K562 (cell line): ENCODE results near the gene ARMC9. TPM values are rescaled to one million over a fixed set of nuclear protein-coding genes. Genes with fewer than 3 reads are reported as not detected.

Experiments used
- ATAC-seq: fragments of 200-7000 bp; cut with Tn5 transposase; 3 replicates; pipeline ENCODE4 v1.9.1; 2020; ENCODE audit warnings: moderate library complexity
- BruUV-seq: library from RNA; stranded (reverse); fragments of 400-500 nt; replicated peaks from 2 replicates; lab custom pipeline; 2021; lab: Mats Ljungman, UMichigan
- CTCF ChIA-PET: fragments of 300-600 bp; formaldehyde crosslinking; extraction: SDS; loops from one replicate; lab custom pipeline; 2021; ENCODE audit warnings: low intra/inter-chr PET ratio; lab: Yijun Ruan, JAX
- POLR2A ChIA-PET: fragments of 300-600, 350-650 bp; sonication (Branson Sonifier 250); formaldehyde crosslinking; extraction: SDS; loops from one replicate; lab custom pipeline; 2021; ENCODE audit warnings: antibody characterized with exemption, inconsistent platforms; lab: Yijun Ruan, JAX
- DNase-seq, 4 experiments: peaks; one replicate each; pipeline versions ENCODE4 v3.0.0 to v3.0.0-alpha.2; 2011 to 2018; ENCODE audit warnings: low spot score in 3 of 4, mixed read lengths in 3 of 4; ENCODE audit errors: extremely low read depth in 1 of 4
- FAIRE-seq: peaks from 2 replicates; lab custom pipeline; 2011; peaks lifted over from hg19 to GRCh38; lab: Jason Lieb, UNC
- H2AFZ ChIP-seq: 2 replicates; pipeline ENCODE4 v1.6.0; 2011; ENCODE audit warnings: low read depth, low read length, control low read depth, inconsistent platforms
- H3K27ac ChIP-seq: fragments of 200-600 bp; 3 replicates; pipeline ENCODE4 v1.8.0; 2011; ENCODE audit warnings: low read depth, mild to moderate bottlenecking, control low read depth, inconsistent platforms, low read length, moderate library complexity, mixed read lengths; ENCODE audit errors: extremely low read depth
- H3K27me3 ChIP-seq, 2 experiments: fragments of 300-600 bp in 1 of 2; 2 replicates in 1 of 2; 3 replicates in 1 of 2; pipeline versions ENCODE4 v1.6.0 to v1.8.0; 2011; ENCODE audit warnings: inconsistent platforms in 2 of 2, low read length in 2 of 2, mild to moderate bottlenecking in 1 of 2, mixed read lengths in 1 of 2, moderate library complexity in 1 of 2; ENCODE audit not compliant: control insufficient read depth in 2 of 2, insufficient read depth in 2 of 2
- H3K36me3 ChIP-seq: fragments of 300-600 bp; 3 replicates; pipeline ENCODE4 v1.8.0; 2011; ENCODE audit warnings: mild to moderate bottlenecking, low read length, inconsistent platforms; ENCODE audit not compliant: control insufficient read depth, insufficient read depth
- H3K4me1 ChIP-seq, 2 experiments: fragments of 200-600 bp in 1 of 2; replicated peaks in 1 of 2; 2 replicates in 1 of 2; 3 replicates in 1 of 2; pipeline versions ENCODE4 v1.5.1 to v1.8.0; 2011; ENCODE audit warnings: inconsistent platforms in 2 of 2, low read length in 2 of 2, mild to moderate bottlenecking in 1 of 2, mixed read lengths in 1 of 2, moderate library complexity in 1 of 2; ENCODE audit not compliant: control insufficient read depth in 2 of 2, insufficient read depth in 2 of 2
- H3K4me2 ChIP-seq: 2 replicates; pipeline ENCODE4 v1.6.1; 2011; ENCODE audit warnings: low read length, control low read depth, inconsistent platforms, mixed read lengths; ENCODE audit not compliant: insufficient read depth
- H3K4me3 ChIP-seq: fragments of 200-600 bp; sonication (generic), shearing (Covaris generic); 2 replicates; pipeline ENCODE4 v1.5.1; 2016; ENCODE audit warnings: control low read depth, inconsistent platforms
- H3K79me2 ChIP-seq: fragments of 200-600 bp; 3 replicates; pipeline ENCODE4 v1.8.0; 2011; ENCODE audit warnings: low read length, inconsistent platforms; ENCODE audit not compliant: control insufficient read depth, insufficient read depth
- H3K9ac ChIP-seq, 2 experiments: 2 replicates each; pipeline versions ENCODE4 v1.6.0 to v1.6.1; 2011; ENCODE audit warnings: low read depth in 2 of 2, low read length in 2 of 2, control low read depth in 1 of 2, inconsistent platforms in 1 of 2, mild to moderate bottlenecking in 1 of 2, mixed read lengths in 1 of 2; ENCODE audit not compliant: insufficient read depth in 1 of 2
- H3K9me1 ChIP-seq: one replicate; pipeline ENCODE4 v1.6.0; 2011; ENCODE audit warnings: inconsistent platforms, mild to moderate bottlenecking, low read length, moderate library complexity; ENCODE audit not compliant: control insufficient read depth, insufficient read depth
- H3K9me3 ChIP-seq: replicated peaks from 2 replicates; pipeline ENCODE4 v1.5.1; 2011; ENCODE audit warnings: low read depth, low read length, inconsistent platforms; ENCODE audit not compliant: control insufficient read depth, insufficient read depth
- H4K20me1 ChIP-seq: replicated peaks from 2 replicates; pipeline ENCODE4 v1.6.1; 2011; ENCODE audit warnings: low read length, inconsistent platforms, mixed read lengths; ENCODE audit not compliant: control insufficient read depth, insufficient read depth
- CBX3 ChIP-seq, 2 experiments: IDR thresholded peaks; 1 replicate in 1 of 2; 2 replicates in 1 of 2; pipeline ENCODE4 v1.6.1; 2012; ENCODE audit warnings: inconsistent platforms in 2 of 2, low read length in 2 of 2, borderline replicate concordance in 1 of 2, control low read depth in 1 of 2
- CEBPB ChIP-seq: fragments of 450-650 bp; IDR thresholded peaks from 2 replicates; pipeline ENCODE4 v1.6.1; 2016; ENCODE audit warnings: missing genetic modification characterization, missing compliant biosample characterization
- CTBP1 ChIP-seq: fragments of 450-650 bp; IDR thresholded peaks from 2 replicates; pipeline ENCODE4 v1.6.1; 2016; ENCODE audit warnings: borderline replicate concordance
- DMBX1 ChIP-seq: fragments of 250-450 bp; sonication (Bioruptor Pico); IDR thresholded peaks from 2 replicates; pipeline ENCODE4 v1.8.0; 2022; ENCODE audit warnings: inconsistent platforms, mild to moderate bottlenecking, moderate library complexity, borderline replicate concordance
- ELF2 ChIP-seq: fragments of 250-450 bp; sonication (Bioruptor Pico); IDR thresholded peaks from 2 replicates; pipeline ENCODE4 v1.5.0; 2021; ENCODE audit warnings: mild to moderate bottlenecking
- ETV1 ChIP-seq: fragments of 450-650 bp; conservative IDR thresholded peaks from 2 replicates; pipeline ENCODE4 v1.6.1; 2016; ENCODE audit warnings: missing genetic modification characterization, control low read depth, low read depth, missing compliant biosample characterization
- IRF9 ChIP-seq: fragments of 450-650 bp; IDR thresholded peaks from 2 replicates; pipeline ENCODE4 v1.6.1; 2016; ENCODE audit warnings: missing biosample characterization, missing genetic modification characterization
- KAT8 ChIP-seq: fragments of 450-650 bp; IDR thresholded peaks from 2 replicates; pipeline ENCODE4 v1.6.1; 2016; ENCODE audit warnings: low read depth, mild to moderate bottlenecking
- KDM1A ChIP-seq, 2 experiments: fragments of 450-650 bp; IDR thresholded peaks; 2 replicates each; pipeline ENCODE4 v1.6.1; 2016; ENCODE audit warnings: mild to moderate bottlenecking in 2 of 2
- MCM2 ChIP-seq: fragments of 450-650 bp; IDR thresholded peaks from 2 replicates; pipeline ENCODE4 v1.6.1; 2017; ENCODE audit warnings: low read depth, mild to moderate bottlenecking
- RBM25 ChIP-seq: fragments of 200-400 bp; formaldehyde crosslinking; IDR thresholded peaks from 2 replicates; pipeline ENCODE4 v1.6.1; 2018; ENCODE audit warnings: low read length, low read depth, moderate library complexity; ENCODE audit not compliant: severe bottlenecking
- SRSF3 ChIP-seq: fragments of 200-400 bp; formaldehyde crosslinking; IDR thresholded peaks from 2 replicates; pipeline ENCODE4 v1.6.1; 2016; ENCODE audit warnings: mild to moderate bottlenecking, low read length, moderate library complexity; ENCODE audit not compliant: insufficient read depth
- TAF9B ChIP-seq: fragments of 450-650 bp; IDR thresholded peaks from 2 replicates; pipeline ENCODE4 v1.6.1; 2018; ENCODE audit warnings: mild to moderate bottlenecking; ENCODE audit not compliant: partially characterized antibody
- U2AF1 ChIP-seq: fragments of 200-400 bp; formaldehyde crosslinking; optimal IDR thresholded peaks from 2 replicates; pipeline ENCODE3; 2017; ENCODE audit warnings: mild to moderate bottlenecking, low read depth, low read length, moderate library complexity
- YY1 ChIP-seq, 3 experiments: IDR thresholded peaks; 2 replicates each; pipeline ENCODE4 v1.6.1; 2011; ENCODE audit warnings: low read length in 2 of 3, mild to moderate bottlenecking in 2 of 3, moderate library complexity in 2 of 3, borderline replicate concordance in 1 of 3, control low read depth in 1 of 3, low read depth in 1 of 3; ENCODE audit not compliant: insufficient read depth in 3 of 3, insufficient replicate concordance in 2 of 3, control insufficient read depth in 1 of 3, insufficient read length in 1 of 3; ENCODE audit errors: extremely low read depth in 1 of 3
- ZEB2 ChIP-seq: fragments of 450-650 bp; IDR thresholded peaks from 2 replicates; pipeline ENCODE4 v1.6.1; 2016
- ZFP30 ChIP-seq: fragments of 250-450 bp; sonication (Bioruptor Pico); IDR thresholded peaks from 2 replicates; pipeline ENCODE4 v1.8.0; 2022; ENCODE audit warnings: moderate library complexity, mild to moderate bottlenecking, inconsistent platforms, borderline replicate concordance
- ZNF184 ChIP-seq: sonication (generic); formaldehyde crosslinking; IDR thresholded peaks from 2 replicates; pipeline ENCODE4 v1.5.0; 2020; ENCODE audit warnings: missing genetic modification reagents
- ZNF24 ChIP-seq: fragments of 450-650 bp; IDR thresholded peaks from 2 replicates; pipeline ENCODE4 v1.6.1; 2016
- WGBS: fragments of 100-300 bp; shearing (Covaris generic); methylation state at CpG from one replicate; pipeline ENCODE4 v1.1.6; 2016; ENCODE audit warnings: low coverage, mixed read lengths; ENCODE audit not compliant: insufficient coverage; ENCODE audit errors: missing lambda C conversion rate; 5-methylcytosine and 5-hydroxymethylcytosine counted together
- in situ Hi-C: fragments of 300-500 bp; cut with MboI; formaldehyde crosslinking; loops from 4 replicates; pipeline ENCODE4 v1.15.0; 2018; ENCODE audit warnings: inconsistent platforms, mixed read lengths
- intact Hi-C: fragments of 100-400 bp; cut with micrococcal nuclease; formaldehyde crosslinking; loops from 2 replicates; pipeline ENCODE4 v1.14.2; 2022
- polyA plus RNA-seq, 8 experiments: library from polyadenylated mRNA; depleted of rRNA in 4 of 8; stranded (reverse) in 5 of 8; unstranded in 3 of 8; fragments of >200 nt; fragmentation: Nextera tagmentation in 2 of 8; fragmentation: Illumina TruSeq in 1 of 8; extraction: Ambion mirVana in 2 of 8; extraction: Trizol in 1 of 8; gene quantifications; 2 replicates each; pipeline versions ENCODE4 v1.2.1 to v1.2.3, GENCODE V29; 2011 to 2014; ENCODE audit warnings: inconsistent platforms in 1 of 8, missing spikeins in 1 of 8
- total RNA-seq, 7 experiments: library from RNA; depleted of rRNA in 6 of 7; stranded (reverse); fragments of >200 nt in 6 of 7; fragmentation: Illumina TruSeq in 2 of 7; extraction: Trizol in 2 of 7; gene quantifications; 2 replicates each; pipeline versions ENCODE4 v1.2.1 to v1.2.3, GENCODE V29; 2011 to 2021; ENCODE audit warnings: low replicate concordance in 1 of 7

The ARMC9 gene
- total and polyA plus RNA-seq, 9 of the 15 experiments (the other 6 are each of a cell fraction or from before 2014, with no cell fraction given): 0.36 to 2.3 (median 1.1) TPM

DNA sequence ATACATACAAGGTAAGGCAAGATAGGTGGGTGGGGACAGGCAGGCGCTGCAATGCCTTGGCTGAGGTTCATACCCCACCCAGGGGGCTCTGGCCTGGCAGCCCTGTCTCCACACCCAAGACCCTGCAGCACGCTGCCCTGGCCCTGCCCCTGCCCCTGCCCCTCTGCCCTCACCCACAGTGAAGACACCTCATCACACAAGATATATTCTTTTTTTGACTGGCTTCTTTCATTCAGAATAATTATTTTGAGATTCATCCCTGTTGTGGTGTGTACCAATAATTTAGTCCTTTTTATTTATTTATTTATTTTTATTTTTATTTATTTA lies 185.6 kb downstream of the ARMC9 start:
- no TSS peak for BruUV-seq
- POLR2A ChIA-PET: interaction anchor here (0.7 kb wide), 1 partner anchor 1062 kb away, joined by 3 read pairs; no protein-coding TSS in a partner anchor
- H3K9me3 ChIP-seq: 0 out of 2 replicates have a peak, but pooled peaks cover 1% of the 10 kb centered on the region

GRCh38 chr2:231384970-231385369 lies 186.5 kb downstream of the ARMC9 start:
- no peak for FAIRE-seq
- no peak overlapping the region for H3K27ac ChIP-seq
- H3K9me1 ChIP-seq: no peaks in the 10 kb centered on the region
- no TSS peak for BruUV-seq
- H2AFZ ChIP-seq: no peak overlapping the region
- WGBS: 8% methylated on average over 2 of the region's 2 CpGs
- no peaks in the 10 kb centered on the region for H3K79me2 ChIP-seq
- intact Hi-C loops: no loop called here
- TF ChIP-seq ZNF24 (no peak), KAT8 (no peak), IRF9 (tag) (no peak), ZNF184 (CRISPR knock-in tag) (peak; percentile 93), YY1 (IDR thresholded peaks at IDR 0.05; ENCODE audit: borderline replicate concordance in 1 of 3, control insufficient read depth in 1 of 3, extremely low read depth in 1 of 3, insufficient read depth in 3 of 3, insufficient read length in 1 of 3, insufficient replicate concordance in 2 of 3, low read depth in 1 of 3, low read length in 2 of 3) (no peak), CBX3 (IDR thresholded peaks at IDR 0.05; ENCODE audit: borderline replicate concordance in 1 of 2, low read length in 2 of 2) (0 out of 3 replicates have a peak, but pooled peaks of 1 of the 2 experiments have one; percentile 30), TAF9B (no peak), RBM25 (peak; percentile 90)
- H3K4me1 ChIP-seq: peaks cover 0 to 5% of the 10 kb centered on the region in 2 experiments; a peak in 1 of 5 replicates
- H3K4me2 ChIP-seq: no peak overlapping the region
- no peak for DNase-seq
- H3K9ac ChIP-seq: no peak overlapping the region
- H3K36me3 ChIP-seq: no peaks in the 10 kb centered on the region
- H3K27me3 ChIP-seq: peaks cover 0 to 33% of the 10 kb centered on the region in 2 experiments; a peak in 2 of 5 replicates
- ChIA-PET POLR2A (no interaction called here), CTCF (no interaction called here)
- no peak overlapping the region for H3K4me3 ChIP-seq
- in situ Hi-C loops: no loop called here
- no peak for ATAC-seq
- H4K20me1 ChIP-seq: no peaks in the 10 kb centered on the region
- 0 out of 2 replicates have a peak, but pooled peaks cover 1% of the 10 kb centered on the region for H3K9me3 ChIP-seq

More for the DNA sequence above, 185.6 kb downstream of the ARMC9 start:
- Histone ChIP-seq H3K27ac (no peak overlapping the region), H3K4me3 (no peak overlapping the region), H3K9me1 (no peaks in the 10 kb centered on the region), H3K79me2 (no peaks in the 10 kb centered on the region), H2AFZ (no peak overlapping the region), H3K27me3 (peaks cover 0 to 24% of the 10 kb centered on the region in 2 experiments; a peak in 2 of 5 replicates), H4K20me1 (no peaks in the 10 kb centered on the region), H3K9ac (no peak overlapping the region), H3K4me1 (peaks cover 0 to 6% of the 10 kb centered on the region in 2 experiments; a peak in 2 of 5 replicates), H3K4me2 (no peak overlapping the region), H3K36me3 (no peaks in the 10 kb centered on the region)
- ATAC-seq (no peak), DNase-seq (no peak), FAIRE-seq (no peak)
- no peak for TF ChIP-seq U2AF1
- TF ChIP-seq ELF2: no peak
- no peak for TF ChIP-seq CEBPB
- TF ChIP-seq ZEB2: no peak
- TF ChIP-seq CTBP1: no peak
- no peak for TF ChIP-seq ZFP30
- no peak for TF ChIP-seq ETV1
- no peak for TF ChIP-seq MCM2
- TF ChIP-seq KDM1A (IDR thresholded peaks at IDR 0.05): no peak
- TF ChIP-seq SRSF3: no peak
- TF ChIP-seq DMBX1: no peak
- intact Hi-C loops (no loop called here), in situ Hi-C loops (no loop called here)
- WGBS: 26% methylated on average over 2 of the region's 2 CpGs
- CTCF ChIA-PET: no interaction called here
